Fibroblast of skin of back (primary cell): ENCODE results near the gene SLC16A1. TPM values are rescaled to one million over a fixed set of nuclear protein-coding genes. Genes with fewer than 3 reads are reported as not detected.
"Not testable (repeated sequence)": the region's sequence is repeated elsewhere in the genome, so short reads cannot be mapped to it uniquely, and the experiment has no call there.

Experiments used
- DNase-seq: peaks from one replicate; pipeline ENCODE4 v3.0.0-alpha.2; 2013
- polyA plus RNA-seq, 2 experiments: library from polyadenylated mRNA; unstranded; fragments of 120-200 nt; gene quantifications; one replicate each; pipeline ENCODE4 v1.2.1, GENCODE V29; 2013; ENCODE audit not compliant: insufficient read length in 2 of 2

The SLC16A1 gene
- polyA plus RNA-seq (2013, experiment 1 of 2; ENCODE audit: insufficient read length) = 42.5 TPM
- 31.4 TPM for polyA plus RNA-seq (2013, experiment 2 of 2; ENCODE audit: insufficient read length)

- peak; percentile 92 for DNase-seq
Measured at GRCh38 chr1:112955773-112956543, at the start of gene SLC16A1. TSS of gene SLC16A1 (minus strand) at chr1:112956196. CDS start at chr1:112929308, 26,888 bp downstream.

- no peak for DNase-seq
Measured at GRCh38 chr1:113003751-113004690, 48.0 kb upstream of the SLC16A1 start.

- no peak for DNase-seq
Measured at GRCh38 chr1:113002297-113002696, 46.3 kb upstream of the SLC16A1 start.

- DNase-seq = peak; percentile 48
Measured at GRCh38 chr1:112998592-112999235, 42.7 kb upstream of the SLC16A1 start.

- DNase-seq = no peak
Measured at GRCh38 chr1:112997781-112998180, 41.8 kb upstream of the SLC16A1 start.

- no peak for DNase-seq
Measured at GRCh38 chr1:112995890-112996289, 39.9 kb upstream of the SLC16A1 start.

- not testable (repeated sequence) for DNase-seq
Measured at GRCh38 chr1:112995021-112995420, 39.0 kb upstream of the SLC16A1 start.

GRCh38 chr1:112992780-112993179 is 36.8 kb upstream of the SLC16A1 start:
- no peak for DNase-seq

- no peak for DNase-seq
Measured at GRCh38 chr1:112991402-112992120, 35.6 kb upstream of the SLC16A1 start.

- no peak for DNase-seq
Measured at GRCh38 chr1:112990271-112990670, 34.3 kb upstream of the SLC16A1 start.

- DNase-seq = no peak
Measured at GRCh38 chr1:112988367-112988766, 32.4 kb upstream of the SLC16A1 start.

- DNase-seq = no peak
Measured at GRCh38 chr1:112985123-112985522, 29.1 kb upstream of the SLC16A1 start.

GRCh38 chr1:112983537-112984131 is 27.6 kb upstream of the SLC16A1 start:
- no peak for DNase-seq

GRCh38 chr1:112982853-112983536 is 27.0 kb upstream of the SLC16A1 start:
- DNase-seq = no peak

GRCh38 chr1:112982328-112982727 is 26.3 kb upstream of the SLC16A1 start:
- DNase-seq = no peak

GRCh38 chr1:112981834-112982233 is 25.8 kb upstream of the SLC16A1 start:
- not testable (repeated sequence) for DNase-seq

- DNase-seq = no peak
Measured at GRCh38 chr1:112981426-112981825, 25.4 kb upstream of the SLC16A1 start.

GRCh38 chr1:112975336-112975735 is 19.3 kb upstream of the SLC16A1 start:
- peak; percentile 8 for DNase-seq

GRCh38 chr1:112974646-112975045 is 18.6 kb upstream of the SLC16A1 start:
- no peak for DNase-seq

GRCh38 chr1:112973788-112974187 is 17.8 kb upstream of the SLC16A1 start:
- no peak for DNase-seq

GRCh38 chr1:112971006-112971405 is 15.0 kb upstream of the SLC16A1 start:
- no peak for DNase-seq
